Heart right ventricle (tissue), 16 donors: ENCODE results near the gene IL17RE. TPM values are rescaled to one million over a fixed set of nuclear protein-coding genes. Genes with fewer than 3 reads are reported as not detected.
A peak's percentile ranks its signal among the peaks of the same experiment; 100 is the strongest.

Experiments
- ATAC-seq, 8 donors: fragments of 200-7000 bp; cut with Tn5 transposase; one replicate each; pipeline ENCODE4 v1.9.1; 2020; ENCODE audit warnings: mild to moderate bottlenecking in 8 of 8, moderate library complexity in 8 of 8, moderate number of reproducible peaks in 1 of 8
- DNase-seq, 2 donors: peaks; one replicate each; pipeline ENCODE4 v3.0.0-alpha.2; 2020
- H3K27ac ChIP-seq, 10 donors: fragments of 200-600 bp; sonication (generic) in 2 of 10; one replicate each; pipeline versions ENCODE4 v1.5.0 to v1.8.0; 2020 to 2022; ENCODE audit warnings: mild to moderate bottlenecking in 3 of 10
- H3K27me3 ChIP-seq, 7 donors: fragments of 200-600 bp; one replicate each; pipeline ENCODE4 v1.8.0; 2021 to 2022; ENCODE audit warnings: mild to moderate bottlenecking in 2 of 7
- H3K36me3 ChIP-seq, 9 donors: fragments of 200-600 bp; sonication (generic) in 1 of 9; one replicate each; pipeline versions ENCODE4 v1.5.0 to v1.8.0; 2020 to 2022; ENCODE audit warnings: mild to moderate bottlenecking in 2 of 9
- H3K4me1 ChIP-seq, 9 donors: fragments of 200-600 bp; sonication (generic) in 1 of 9; one replicate each; pipeline versions ENCODE4 v1.5.0 to v1.8.0; 2020 to 2022; ENCODE audit warnings: mild to moderate bottlenecking in 4 of 9
- H3K4me3 ChIP-seq, 10 donors: fragments of 200-600 bp; sonication (generic) in 2 of 10; one replicate each; pipeline versions ENCODE4 v1.5.0 to v1.8.0; 2020 to 2022; ENCODE audit warnings: mild to moderate bottlenecking in 7 of 10, moderate library complexity in 2 of 10
- H3K9me3 ChIP-seq, 11 donors: fragments of 200-600 bp in 10 of 11; sonication (generic) in 2 of 11; one replicate each; pipeline versions ENCODE4 v1.5.0 to v1.8.0; 2013 to 2022; ENCODE audit warnings: mild to moderate bottlenecking in 2 of 11, control low read depth in 1 of 11, moderate library complexity in 1 of 11
- CTCF ChIP-seq, 9 donors: fragments of 200-600 bp; sonication (generic) in 2 of 9; IDR thresholded peaks; one replicate each; pipeline versions ENCODE4 v1.5.0 to v1.8.0; 2021 to 2022; ENCODE audit warnings: antibody characterized with exemption in 9 of 9, mild to moderate bottlenecking in 5 of 9, moderate library complexity in 1 of 9
- WGBS, 2 donors: extraction: QIAGEN DNeasy Blood & Tissue Kit; methylation state at CpG; one replicate each; pipeline ENCODE4 v1.1.7; 2013; ENCODE audit warnings: inconsistent platforms in 1 of 2; 5-methylcytosine and 5-hydroxymethylcytosine counted together
- intact Hi-C, 10 donors: fragments of 100-400 bp; cut with DNase I; formaldehyde crosslinking; loops; one replicate each; pipeline versions ENCODE4 v1.11.1 to v1.14.2; 2022
- polyA plus RNA-seq, 2 donors: library from polyadenylated mRNA; stranded (reverse); fragments of 200-250 nt; gene quantifications; one replicate each; pipeline ENCODE4 v1.2.3, GENCODE V29; 2013
- total RNA-seq, 10 donors: library from RNA; stranded (reverse); fragmentation: NEBNext Ultra II Directional in 3 of 10; extraction: Animal tissue kit (Norgen Biotek cat#: 25700) in 3 of 10; gene quantifications; one replicate each; pipeline versions ENCODE4 v1.2.1 to v1.2.4, GENCODE V29; 2021 to 2023
- donor health status: Arrhythmogenic right ventricular cardiomyopathy.
- donor health status: ischemic (EF 13 %, LVEDD 7.1; RV severe dilation, severe dysfunction).
- donor health status: healthy with polysubstance abuse.
- donor health status: DM: no; HTN: yes; CAD: no.
- donor health status: DM: no; HTN: no; CAD: no.
- donor health status: ischemic (EF 25% LVEDD 6.9; RV normal size, moderate dysfunction).
- donor health status: ischemic (EF 25% LVEDD 5.7; RV mildly dilated, moderate dysfunction).
- donor health status: healthy.
- donor health status: DM: yes; HTN: yes; CAD: no.
- donor health status: Ischemic cardiomyopathy.
- donor health status: ischemic (EF 35%, LVEDD 5.7; RV mildly dilated, moderate dysfunction).
- donor health status: nonischemic (EF 11% LVEDD 7.7; RV severe dilation, severe dysfunction).
- donor health status: DM: yes; HTN: yes; CAD: no.
- donor health status: PGD.
- donor health status: ischemic (EF 29% LVEDD 5.4; RV normal size, mild dysfunction).
- donor health status: nonischemic (EF 23%, LVEDD 6.1; RV moderate dilation, normal function).

Gene IL17RE
- total and polyA plus RNA-seq, 12 donors = 0.16 to 2.3 (median 1.00) TPM

GRCh38 chr3:9951598-9951961 lies 48.9 kb downstream of the IL17RE start:
- Histone ChIP-seq H3K27ac (no peak overlapping the region), H3K9me3 (no peaks in the 10 kb centered on the region), H3K4me1 (peaks cover 3 to 27% (median 16%) of the 10 kb centered on the region in 9 donors), H3K4me3 (peak overlapping the region in 9 of 10 donors; percentile 25 to 65 (median 60)), H3K27me3 (peaks cover 0 to 11% (median 0%) of the 10 kb centered on the region in 7 donors), H3K36me3 (peaks cover 0 to 9% (median 0%) of the 10 kb centered on the region in 9 donors)
- DNase-seq (no peak), ATAC-seq (no peak)
- no peak for TF ChIP-seq CTCF (IDR thresholded peaks at IDR 0.05)
- intact Hi-C loops = no loop called here
- 43 to 45% methylated on average over 10 of the region's 10 CpGs for WGBS, 2 donors

GRCh38 chr3:9951962-9952805 lies 49.5 kb downstream of the IL17RE start, which contains the start of gene PRRT3:
PRRT3 (minus strand) TSS chr3:9952408; CDS start chr3:9950115, 2,293 bp downstream.
- no peak within 1 kb of the TSS for H3K27ac ChIP-seq
- DNase-seq (no peak), ATAC-seq (peak in 6 of 8 donors; percentile 29 to 63 (median 38))
- WGBS, 2 donors = 3 to 4% methylated on average over 45 to 52 of the region's 52 CpGs
- peaks cover 0 to 11% (median 0%) of the 10 kb centered on the region in 7 donors for H3K27me3 ChIP-seq
- TF ChIP-seq CTCF (IDR thresholded peaks at IDR 0.05) = no peak
- intact Hi-C loops = no loop called here
- peaks cover 0 to 9% (median 0%) of the 10 kb centered on the region in 9 donors for H3K36me3 ChIP-seq
- H3K4me3 ChIP-seq = peak within 1 kb of the TSS in 9 of 10 donors; percentile 25 to 65 (median 60)
- H3K9me3 ChIP-seq = no peaks in the 10 kb centered on the region
- peaks cover 3 to 22% (median 13%) of the 10 kb centered on the region in 9 donors for H3K4me1 ChIP-seq

GRCh38 chr3:9955067-9955502 lies 52.4 kb downstream of the IL17RE start:
- ATAC-seq (no peak), DNase-seq (no peak)
- 41 to 47% methylated on average over 12 of the region's 12 CpGs for WGBS, 2 donors
- Histone ChIP-seq H3K27me3 (peaks cover 0 to 11% (median 0%) of the 10 kb centered on the region in 7 donors), H3K4me3 (no peak overlapping the region), H3K9me3 (no peaks in the 10 kb centered on the region), H3K27ac (no peak overlapping the region), H3K4me1 (peaks cover 0 to 14% (median 10%) of the 10 kb centered on the region in 9 donors), H3K36me3 (peaks cover 0 to 9% (median 0%) of the 10 kb centered on the region in 9 donors)
- intact Hi-C loops = no loop called here
- TF ChIP-seq CTCF (IDR thresholded peaks at IDR 0.05) = no peak

GRCh38 chr3:9955611-9956352 lies 53.1 kb downstream of the IL17RE start:
- Histone ChIP-seq H3K9me3 (no peaks in the 10 kb centered on the region), H3K4me1 (peaks cover 0 to 14% (median 10%) of the 10 kb centered on the region in 9 donors), H3K27me3 (peaks cover 0 to 11% (median 0%) of the 10 kb centered on the region in 7 donors), H3K4me3 (no peak overlapping the region), H3K27ac (no peak overlapping the region), H3K36me3 (peaks cover 0 to 16% (median 0%) of the 10 kb centered on the region in 9 donors)
- TF ChIP-seq CTCF (IDR thresholded peaks at IDR 0.05) = no peak
- intact Hi-C loops = no loop called here
- DNase-seq (no peak), ATAC-seq (no peak)
- 93 to 94% methylated on average over 5 of the region's 5 CpGs for WGBS, 2 donors
